Epithelial cell of umbilical artery (primary cell): ENCODE results near the gene KIF15. TPM values are rescaled to one million over a fixed set of nuclear protein-coding genes. Genes with fewer than 3 reads are reported as not detected.

Source experiments
- total RNA-seq: library from RNA; depleted of rRNA; stranded (reverse); fragments of >200 nt; gene quantifications from 2 replicates; pipeline ENCODE4 v1.2.3, GENCODE V29; 2014

The KIF15 gene, protein sequence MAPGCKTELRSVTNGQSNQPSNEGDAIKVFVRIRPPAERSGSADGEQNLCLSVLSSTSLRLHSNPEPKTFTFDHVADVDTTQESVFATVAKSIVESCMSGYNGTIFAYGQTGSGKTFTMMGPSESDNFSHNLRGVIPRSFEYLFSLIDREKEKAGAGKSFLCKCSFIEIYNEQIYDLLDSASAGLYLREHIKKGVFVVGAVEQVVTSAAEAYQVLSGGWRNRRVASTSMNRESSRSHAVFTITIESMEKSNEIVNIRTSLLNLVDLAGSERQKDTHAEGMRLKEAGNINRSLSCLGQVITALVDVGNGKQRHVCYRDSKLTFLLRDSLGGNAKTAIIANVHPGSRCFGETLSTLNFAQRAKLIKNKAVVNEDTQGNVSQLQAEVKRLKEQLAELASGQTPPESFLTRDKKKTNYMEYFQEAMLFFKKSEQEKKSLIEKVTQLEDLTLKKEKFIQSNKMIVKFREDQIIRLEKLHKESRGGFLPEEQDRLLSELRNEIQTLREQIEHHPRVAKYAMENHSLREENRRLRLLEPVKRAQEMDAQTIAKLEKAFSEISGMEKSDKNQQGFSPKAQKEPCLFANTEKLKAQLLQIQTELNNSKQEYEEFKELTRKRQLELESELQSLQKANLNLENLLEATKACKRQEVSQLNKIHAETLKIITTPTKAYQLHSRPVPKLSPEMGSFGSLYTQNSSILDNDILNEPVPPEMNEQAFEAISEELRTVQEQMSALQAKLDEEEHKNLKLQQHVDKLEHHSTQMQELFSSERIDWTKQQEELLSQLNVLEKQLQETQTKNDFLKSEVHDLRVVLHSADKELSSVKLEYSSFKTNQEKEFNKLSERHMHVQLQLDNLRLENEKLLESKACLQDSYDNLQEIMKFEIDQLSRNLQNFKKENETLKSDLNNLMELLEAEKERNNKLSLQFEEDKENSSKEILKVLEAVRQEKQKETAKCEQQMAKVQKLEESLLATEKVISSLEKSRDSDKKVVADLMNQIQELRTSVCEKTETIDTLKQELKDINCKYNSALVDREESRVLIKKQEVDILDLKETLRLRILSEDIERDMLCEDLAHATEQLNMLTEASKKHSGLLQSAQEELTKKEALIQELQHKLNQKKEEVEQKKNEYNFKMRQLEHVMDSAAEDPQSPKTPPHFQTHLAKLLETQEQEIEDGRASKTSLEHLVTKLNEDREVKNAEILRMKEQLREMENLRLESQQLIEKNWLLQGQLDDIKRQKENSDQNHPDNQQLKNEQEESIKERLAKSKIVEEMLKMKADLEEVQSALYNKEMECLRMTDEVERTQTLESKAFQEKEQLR (N-terminal part only)
- total RNA-seq, result 15.3 and 19.9 TPM in 2 replicates

DNA sequence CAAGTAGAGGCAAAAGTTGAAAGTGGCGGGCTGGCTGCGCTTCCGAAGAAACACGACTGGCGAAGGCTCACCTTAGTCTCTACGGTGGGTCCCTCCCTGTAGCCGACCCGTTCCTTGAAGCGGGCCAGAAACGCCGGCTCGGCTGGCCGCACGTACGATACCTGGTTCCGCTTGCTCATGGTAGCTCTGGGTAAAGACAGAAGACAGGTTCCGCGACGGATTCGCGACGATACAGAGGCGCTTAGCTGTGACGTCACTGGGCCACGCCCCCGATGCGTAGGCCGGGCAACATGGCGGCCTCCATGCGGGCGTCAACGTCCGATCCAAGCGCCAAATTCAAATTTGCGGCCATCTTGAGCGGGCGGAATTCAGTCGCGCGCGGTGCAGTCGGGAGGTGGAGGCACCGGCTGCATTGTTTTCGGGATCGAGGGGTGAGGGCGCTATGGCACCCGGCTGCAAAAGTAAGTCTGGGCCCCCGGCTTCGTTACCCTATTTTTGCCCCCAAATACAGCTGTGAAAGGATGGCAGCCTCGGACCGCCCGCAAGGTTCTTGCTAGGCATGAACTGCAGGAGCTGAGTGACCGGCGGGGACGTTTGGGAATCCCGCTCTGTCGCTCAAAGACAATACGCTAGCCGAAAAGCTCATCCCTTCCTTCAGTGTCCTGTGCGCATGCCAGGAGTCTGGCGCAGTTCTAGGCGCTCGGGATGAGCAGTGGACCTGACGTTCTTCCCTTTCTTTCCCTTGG is at the start of gene KIF15, which contains the start of gene KIAA1143:
Gene KIF15, plus strand, starts transcription at position 371 of the 746 bp plus-strand sequence. Its CDS starts 72 bp downstream, at position 443.
Gene KIAA1143, minus strand, starts transcription at position 196 of the 746 bp plus-strand sequence. Its CDS starts 17 bp downstream, at position 179.

DNA sequence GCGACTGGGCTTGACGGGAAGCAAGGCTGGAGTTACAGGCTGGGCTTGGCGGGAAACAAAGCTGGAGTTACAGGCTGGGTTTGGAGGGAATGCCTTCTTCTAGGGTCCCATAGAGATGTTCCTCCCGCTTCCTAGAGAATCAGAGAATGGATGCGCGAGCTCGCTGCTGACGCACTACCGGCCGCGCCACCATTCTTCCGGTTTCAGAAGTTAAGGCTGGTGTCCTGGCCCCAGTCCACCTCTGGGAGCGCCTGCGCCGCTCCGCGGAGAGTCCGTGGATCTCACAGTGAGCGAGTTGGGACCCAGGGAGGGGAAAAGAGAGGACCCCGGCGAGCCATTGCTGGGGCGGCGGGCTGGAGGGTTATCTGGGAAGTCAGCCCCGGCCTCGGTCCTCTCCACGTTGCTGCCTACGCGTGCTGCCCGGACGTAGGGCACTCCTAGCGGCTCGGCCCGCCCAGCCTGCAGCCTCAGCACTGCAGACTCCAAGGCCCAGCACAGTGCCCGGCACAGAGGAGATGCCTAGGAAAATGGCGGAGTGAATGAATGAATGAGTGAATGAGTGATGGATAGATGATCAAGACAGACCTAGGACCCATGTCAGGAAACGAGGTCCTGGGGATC is 49.0 kb upstream of the KIF15 start, which contains the start of gene ZNF502:
Gene ZNF502, plus strand, starts transcription at position 206 of the 621 bp plus-strand sequence. CDS start 7,602 bp downstream, outside the sequence.

DNA sequence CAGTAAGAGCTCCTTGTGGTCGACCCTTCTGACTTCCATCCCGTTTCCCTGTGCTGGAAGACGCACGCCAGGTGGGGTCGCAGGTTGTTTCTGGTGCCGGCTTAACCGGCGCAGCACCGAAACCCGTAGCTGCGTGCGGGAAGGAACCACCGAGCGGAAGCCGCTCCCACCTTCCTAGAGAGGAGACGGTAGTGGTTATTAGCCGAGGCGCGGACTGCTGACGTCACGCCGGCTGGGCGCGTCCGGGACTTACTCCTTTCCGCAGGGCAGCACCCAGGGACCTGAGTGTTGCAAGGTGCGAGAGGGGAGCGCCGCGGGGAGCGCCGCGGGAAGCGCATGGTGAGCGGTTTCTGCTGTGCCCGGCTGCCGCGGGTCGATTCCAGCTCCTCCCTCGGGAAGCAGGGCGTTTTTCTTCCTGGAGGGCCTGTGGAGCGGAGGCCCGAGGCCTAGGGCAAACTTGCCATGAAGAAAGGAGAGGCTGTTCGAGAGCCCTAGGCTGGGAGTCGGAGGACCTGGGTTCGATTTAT is 32.1 kb upstream of the KIF15 start, which contains the start of gene ZNF501:
Gene ZNF501, plus strand, starts transcription at position 252 of the 527 bp plus-strand sequence. CDS start 4,787 bp downstream, outside the sequence.

DNA sequence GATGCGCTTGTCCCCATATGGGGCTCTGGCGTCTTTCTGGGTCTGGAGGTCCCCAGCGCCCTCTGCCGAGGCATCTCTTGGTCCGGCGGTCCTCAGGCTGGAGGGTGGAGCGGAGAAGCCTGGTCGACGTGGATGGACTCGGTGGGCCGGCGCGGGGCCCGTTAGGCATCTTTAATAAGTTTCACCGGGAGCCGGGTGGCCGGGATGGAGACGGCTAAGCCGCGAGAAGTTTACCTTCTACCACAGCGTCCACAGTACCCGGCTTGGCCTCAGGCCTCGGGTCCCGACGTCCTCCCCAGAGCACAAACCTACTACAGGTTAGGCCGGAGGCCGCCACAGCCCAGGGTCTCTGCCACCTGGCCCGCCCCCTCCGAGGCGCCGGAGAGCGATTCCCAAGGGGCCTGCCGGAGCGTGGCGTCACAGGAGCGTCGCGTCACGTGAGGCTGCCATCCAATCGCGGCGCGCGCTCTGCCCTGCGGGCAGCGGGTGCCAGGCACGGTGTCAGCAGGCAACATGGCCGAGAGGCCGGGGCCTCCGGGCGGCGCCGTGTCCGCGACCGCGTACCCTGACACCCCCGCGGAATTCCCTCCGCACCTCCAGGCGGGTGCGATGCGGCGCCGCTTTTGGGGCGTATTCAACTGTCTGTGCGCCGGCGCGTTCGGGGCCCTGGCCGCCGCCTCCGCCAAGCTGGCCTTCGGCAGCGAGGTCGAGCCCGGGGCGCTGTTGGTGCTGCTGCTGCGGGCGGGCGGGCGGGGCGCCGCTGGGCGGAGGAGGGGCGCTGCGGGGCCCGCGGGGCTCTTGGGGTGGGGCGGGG is 100.0 kb downstream of the KIF15 start, which contains the start of gene TMEM42:
Gene TMEM42, plus strand, starts transcription at position 501 of the 814 bp plus-strand sequence. Its CDS starts 13 bp downstream, at position 514.

DNA sequence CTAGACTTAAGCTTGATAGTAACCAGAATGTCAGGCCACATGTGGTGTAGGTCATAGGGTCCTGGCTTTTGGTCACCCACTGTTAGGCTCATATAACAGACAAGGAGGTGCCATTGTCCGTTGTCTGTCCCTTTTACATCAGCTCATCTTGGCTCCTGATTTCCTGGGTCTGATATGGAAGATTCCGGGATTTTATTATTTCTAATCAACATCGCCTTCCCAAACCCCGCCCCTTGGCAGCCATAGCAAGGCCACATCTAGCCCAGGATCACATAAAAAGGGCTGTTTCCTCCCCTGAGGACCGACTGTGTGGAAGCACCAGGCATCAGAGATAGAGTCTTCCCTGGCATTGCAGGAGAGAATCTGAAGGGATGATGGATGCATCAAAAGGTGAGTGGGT is 112.7 kb downstream of the KIF15 start, which contains the start of gene TGM4:
Gene TGM4, plus strand, starts transcription at position 301 of the 400 bp plus-strand sequence. Its CDS starts 71 bp downstream, at position 372.

Other genes starting within 250 kb of the KIF15 start
- gene ZKSCAN7, start 206.6 kb upstream of the KIF15 start, total RNA-seq, result 0.97 and 1.1 TPM in 2 replicates
- 0.61 and 0.65 TPM in 2 replicates for gene ZNF660, start 176.8 kb upstream of the KIF15 start, total RNA-seq
- gene ZNF197, start 136.8 kb upstream of the KIF15 start, total RNA-seq, result 8.8 and 10.6 TPM in 2 replicates
- 15.8 and 21.4 TPM in 2 replicates for gene ZNF35, start 113.1 kb upstream of the KIF15 start, total RNA-seq
- gene ZNF502, start 49.1 kb upstream of the KIF15 start, total RNA-seq, result 3.6 and 3.9 TPM in 2 replicates
- 3.2 and 5.8 TPM in 2 replicates for gene ZNF501, start 32.2 kb upstream of the KIF15 start, total RNA-seq
- 16.2 and 18.8 TPM in 2 replicates for gene KIAA1143, start 175 bp upstream of the KIF15 start, total RNA-seq
- 11.9 and 12.0 TPM in 2 replicates for gene TMEM42, start 100.1 kb downstream of the KIF15 start, total RNA-seq
- gene TGM4, start 112.8 kb downstream of the KIF15 start, total RNA-seq, result 0.15 TPM in 1 of 2 replicates, not detected in the other
- gene ZDHHC3, start 214.4 kb downstream of the KIF15 start, total RNA-seq, result 28.9 and 37.7 TPM in 2 replicates
- 66.9 and 96.8 TPM in 2 replicates for gene EXOSC7, start 214.4 kb downstream of the KIF15 start, total RNA-seq